Measurements from ENCODE around the gene TSPAN32. TPM values are rescaled to one million over a fixed set of nuclear protein-coding genes. Genes with fewer than 3 reads are reported as not detected.

TSPAN32 gene
- total RNA-seq, 1 donor from 2014 or later, result 1.9 TPM

GRCh38 chr11:2266586-2267305 is 35.1 kb upstream of the TSPAN32 start:
- no peaks in the 10 kb centered on the region for H3K36me3 ChIP-seq
- no peak overlapping the region for H3K4me3 ChIP-seq
- no peak for TF ChIP-seq CTCF (IDR thresholded peaks at IDR 0.05)
- DNase-seq (ENCODE audit: low spot score in 2 of 2), result peak in 1 of 2 donors; percentile 47
- H3K27me3 ChIP-seq, result peaks cover 15% of the 10 kb centered on the region
- H3K9me3 ChIP-seq, result no peaks in the 10 kb centered on the region
- peaks cover 10 to 11% of the 10 kb centered on the region in 2 donors for H3K4me1 ChIP-seq
- no peak overlapping the region for H3K27ac ChIP-seq
- intact Hi-C loops (cut with DNase I), result no loop called here

- no peaks in the 10 kb centered on the region for H3K36me3 ChIP-seq
- intact Hi-C loops (cut with DNase I), result no loop called here
- peak in 1 of 2 donors; percentile 59 for DNase-seq (ENCODE audit: low spot score in 2 of 2)
Observed at GRCh38 chr11:2267306-2267850, 34.4 kb upstream of the TSPAN32 start.

GRCh38 chr11:2267851-2268728 is 33.7 kb upstream of the TSPAN32 start:
- H3K36me3 ChIP-seq, result no peaks in the 10 kb centered on the region
- no peak for TF ChIP-seq CTCF (IDR thresholded peaks at IDR 0.05)
- H3K9me3 ChIP-seq, result no peaks in the 10 kb centered on the region
- DNase-seq (ENCODE audit: low spot score in 2 of 2), result peak in 1 of 2 donors; percentile 59
- peaks cover 10 to 11% of the 10 kb centered on the region in 2 donors for H3K4me1 ChIP-seq
- peaks cover 15% of the 10 kb centered on the region for H3K27me3 ChIP-seq
- no peak overlapping the region for H3K4me3 ChIP-seq
- no peak overlapping the region for H3K27ac ChIP-seq
- intact Hi-C loops (cut with DNase I), result no loop called here

More at GRCh38 chr11:2267306-2267850, 34.4 kb upstream of the TSPAN32 start:
- Histone ChIP-seq H3K4me3 (no peak overlapping the region), H3K4me1 (peaks cover 10 to 11% of the 10 kb centered on the region in 2 donors), H3K27ac (no peak overlapping the region), H3K27me3 (peaks cover 15% of the 10 kb centered on the region), H3K9me3 (no peaks in the 10 kb centered on the region)
- TF ChIP-seq CTCF (IDR thresholded peaks at IDR 0.05), result no peak

- peaks cover 15% of the 10 kb centered on the region for H3K27me3 ChIP-seq
- peak in 1 of 2 donors; percentile 66 for DNase-seq (ENCODE audit: low spot score in 2 of 2)
- no peaks in the 10 kb centered on the region for H3K9me3 ChIP-seq
- TF ChIP-seq CTCF (IDR thresholded peaks at IDR 0.05), result no peak
- H3K27ac ChIP-seq, result no peak overlapping the region
- intact Hi-C loops (cut with DNase I), result no loop called here
- H3K36me3 ChIP-seq, result no peaks in the 10 kb centered on the region
- peak overlapping the region; percentile 55 to 59 for H3K4me3 ChIP-seq
- peaks cover 10 to 11% of the 10 kb centered on the region in 2 donors for H3K4me1 ChIP-seq
Observed at GRCh38 chr11:2268729-2269600, 32.8 kb upstream of the TSPAN32 start.

Measured in ascending aorta (tissue), 2 donors.